HepG2 (cell line): ENCODE measurements around the gene KDM8. TPM values are rescaled to one million over a fixed set of nuclear protein-coding genes. Genes with fewer than 3 reads are reported as not detected.
A peak's percentile ranks its signal among the peaks of the same experiment; 100 is the strongest.

ENCODE experiments used
- FOXC1 ChIP-seq: sonication (generic); formaldehyde crosslinking; IDR thresholded peaks from 2 replicates; pipeline ENCODE4 v1.8.0; 2022; ENCODE audit warnings: mild to moderate bottlenecking, missing genetic modification reagents, borderline replicate concordance
- KAT7 ChIP-seq: IDR thresholded peaks from 2 replicates; pipeline ENCODE4 v1.6.1; 2018; ENCODE audit warnings: borderline replicate concordance, missing compliant biosample characterization
- KDM4B ChIP-seq: sonication (generic); formaldehyde crosslinking; IDR thresholded peaks from 2 replicates; pipeline ENCODE4 v1.4.0; 2020; ENCODE audit warnings: missing genetic modification reagents
- PAWR ChIP-seq: sonication (generic); formaldehyde crosslinking; IDR thresholded peaks from 2 replicates; pipeline ENCODE4 v1.4.0; 2020; ENCODE audit warnings: missing genetic modification reagents, mild to moderate bottlenecking, borderline replicate concordance
- SNAI1 ChIP-seq: sonication (generic); formaldehyde crosslinking; IDR thresholded peaks from 2 replicates; pipeline ENCODE4 v1.5.0; 2020; ENCODE audit warnings: mild to moderate bottlenecking, missing genetic modification reagents, borderline replicate concordance
- SRSF9 ChIP-seq: fragments of 200-400 bp; formaldehyde crosslinking; IDR thresholded peaks from 2 replicates; pipeline ENCODE4 v1.6.1; 2018; ENCODE audit warnings: borderline replicate concordance, mild to moderate bottlenecking, low read depth, low read length; ENCODE audit not compliant: insufficient read depth, poor library complexity, severe bottlenecking
- XRCC5 ChIP-seq: fragments of 200-400 bp; formaldehyde crosslinking; optimal IDR thresholded peaks from 2 replicates; pipeline ENCODE3; 2017; ENCODE audit warnings: mild to moderate bottlenecking, low read length
- ZC3H13 ChIP-seq: sonication (generic); formaldehyde crosslinking; IDR thresholded peaks from 2 replicates; pipeline ENCODE4 v1.8.1; 2023; ENCODE audit warnings: mild to moderate bottlenecking, missing genetic modification reagents, moderate library complexity
- ZFP91 ChIP-seq: sonication (generic); formaldehyde crosslinking; IDR thresholded peaks from 2 replicates; pipeline ENCODE4 v1.9.0; 2022; ENCODE audit warnings: missing genetic modification reagents, mild to moderate bottlenecking, borderline replicate concordance
- ZMAT3 ChIP-seq: sonication (generic); formaldehyde crosslinking; conservative IDR thresholded peaks from 2 replicates; pipeline ENCODE4 v1.7.0; 2021; ENCODE audit warnings: missing genetic modification reagents
- ZNF138 ChIP-seq: sonication (generic); formaldehyde crosslinking; IDR thresholded peaks from 2 replicates; pipeline ENCODE4 v1.5.0; 2020; ENCODE audit warnings: mild to moderate bottlenecking, low read depth, missing genetic modification reagents
- ZNF275 ChIP-seq: sonication (generic); formaldehyde crosslinking; IDR thresholded peaks from 2 replicates; pipeline ENCODE4 v1.8.0; 2022; ENCODE audit warnings: missing genetic modification reagents, mild to moderate bottlenecking, inconsistent platforms, borderline replicate concordance
- ZNF383 ChIP-seq: sonication (generic); formaldehyde crosslinking; IDR thresholded peaks from 2 replicates; pipeline ENCODE4 v1.4.0; 2020; ENCODE audit warnings: missing genetic modification reagents, mild to moderate bottlenecking, borderline replicate concordance
- ZNF44 ChIP-seq: sonication (generic); formaldehyde crosslinking; IDR thresholded peaks from 2 replicates; pipeline ENCODE4 v1.5.1; 2020; ENCODE audit warnings: mild to moderate bottlenecking, missing genetic modification reagents
- ZNF564 ChIP-seq: sonication (generic); formaldehyde crosslinking; IDR thresholded peaks from 2 replicates; pipeline ENCODE4 v1.8.1; 2023; ENCODE audit warnings: mild to moderate bottlenecking, missing genetic modification reagents
- ZNF703 ChIP-seq: sonication (generic); formaldehyde crosslinking; IDR thresholded peaks from 2 replicates; pipeline ENCODE4 v1.5.1; 2020; ENCODE audit warnings: missing genetic modification reagents, mild to moderate bottlenecking, moderate library complexity, borderline replicate concordance
- ZSCAN25 ChIP-seq: sonication (generic); formaldehyde crosslinking; IDR thresholded peaks from 2 replicates; pipeline ENCODE4 v1.8.0; 2022; ENCODE audit warnings: mild to moderate bottlenecking, missing genetic modification reagents
- polyA plus RNA-seq, 8 experiments: library from polyadenylated mRNA; depleted of rRNA in 3 of 8; stranded (reverse) in 7 of 8; unstranded in 1 of 8; fragments of >200 nt; fragmentation: Illumina TruSeq in 4 of 8; extraction: Trizol in 4 of 8; gene quantifications; 2 replicates each; pipeline versions ENCODE4 v1.2.1 to v1.2.3, GENCODE V29; 2011 to 2016; ENCODE audit warnings: low read depth in 4 of 8, missing spikeins in 1 of 8, mixed read lengths in 1 of 8; ENCODE audit not compliant: insufficient read depth in 1 of 8
- total RNA-seq, 5 experiments: library from RNA; depleted of rRNA; stranded (reverse); fragments of >200 nt; fragmentation: Illumina TruSeq; extraction: Trizol; gene quantifications; 2 replicates each; pipeline ENCODE4 v1.2.3, GENCODE V29; 2016; ENCODE audit warnings: low read depth in 1 of 5

KDM8 gene
- total and polyA plus RNA-seq, 2 of the 13 experiments (the other 11 are each of a cell fraction or from before 2014, with no cell fraction given), result 3.3 to 8.6 TPM

- TF ChIP-seq ZFP91 (CRISPR knock-in tag), result peak; percentile 96; the same call in 1 of the 2 replicates
- TF ChIP-seq ZSCAN25 (CRISPR knock-in tag), result peak; percentile 83; the same call in 1 of the 2 replicates
- no peak for TF ChIP-seq PAWR (CRISPR knock-in tag)
- peak; percentile 95 for TF ChIP-seq KAT7 (CRISPR knock-in tag)
- TF ChIP-seq SRSF9, result no peak
- peak; percentile 91; the same call in 1 of the 2 replicates for TF ChIP-seq ZNF44 (CRISPR knock-in tag)
- peak; percentile 95 for TF ChIP-seq ZMAT3 (CRISPR knock-in tag)
- TF ChIP-seq ZNF275 (CRISPR knock-in tag), result peak; percentile 64
- TF ChIP-seq ZNF564 (CRISPR knock-in tag), result no peak; the same call in 1 of the 2 replicates
- no peak for TF ChIP-seq ZNF703 (CRISPR knock-in tag)
- TF ChIP-seq ZC3H13 (CRISPR knock-in tag), result peak; percentile 61; the same call in 1 of the 2 replicates
- TF ChIP-seq ZNF383 (CRISPR knock-in tag), result peak; percentile 42
- no peak; the same call in 1 of the 2 replicates for TF ChIP-seq KDM4B (CRISPR knock-in tag)
- peak; percentile 90 for TF ChIP-seq FOXC1 (CRISPR knock-in tag)
- 0 out of 2 replicates have a peak, but pooled peaks have one; percentile 94 for TF ChIP-seq SNAI1
- TF ChIP-seq XRCC5, result peak; percentile 3
- TF ChIP-seq ZNF138 (CRISPR knock-in tag), result peak; percentile 85; the same call in 1 of the 2 replicates
These were observed at the start of gene KDM8 (continued) for GRCh38 chr16:27203507-27204311.
